Kidney epithelial cell (primary cell): ENCODE data around the gene WDR7. TPM values are rescaled to one million over a fixed set of nuclear protein-coding genes. Genes with fewer than 3 reads are reported as not detected.

Experiments used
- DNase-seq: peaks from one replicate; pipeline ENCODE4 v3.0.0-alpha.2; 2010; ENCODE audit warnings: low read depth
- H3K27me3 ChIP-seq: 2 replicates; pipeline ENCODE4 v1.6.0; 2011; ENCODE audit warnings: low read length; ENCODE audit not compliant: control insufficient read depth, insufficient read depth
- H3K36me3 ChIP-seq: 2 replicates; pipeline ENCODE4 v1.5.1; 2011; ENCODE audit warnings: low read length; ENCODE audit not compliant: control insufficient read depth, insufficient read depth
- H3K4me3 ChIP-seq: 2 replicates; pipeline ENCODE4 v1.5.1; 2011; ENCODE audit warnings: low read depth, mild to moderate bottlenecking, control low read depth, low read length
- CTCF ChIP-seq: IDR thresholded peaks from 2 replicates; pipeline ENCODE4 v1.5.1; 2011; ENCODE audit warnings: mild to moderate bottlenecking, moderate library complexity, low read length, control low read depth, inconsistent platforms; ENCODE audit not compliant: insufficient read depth, poor library complexity, severe bottlenecking
- total RNA-seq: library from RNA; depleted of rRNA; stranded (reverse); fragments of >200 nt; gene quantifications from 2 replicates; pipeline ENCODE4 v1.2.3, GENCODE V29; 2015

The WDR7 gene
- total RNA-seq, 1 donor from 2014 or later, result 8.7 TPM

GRCh38 chr18:56659111-56659510, 8.0 kb downstream of the WDR7 start:
- no peak for TF ChIP-seq CTCF
- Histone ChIP-seq H3K36me3 (no peaks in the 10 kb centered on the region), H3K27me3 (no peaks in the 10 kb centered on the region), H3K4me3 (no peak overlapping the region)
- DNase-seq, result no peak

GRCh38 chr18:56660655-56661054, 9.5 kb downstream of the WDR7 start:
- H3K36me3 ChIP-seq, result no peaks in the 10 kb centered on the region
- no peak for TF ChIP-seq CTCF
- DNase-seq, result no peak
- no peak overlapping the region for H3K4me3 ChIP-seq
- H3K27me3 ChIP-seq, result no peaks in the 10 kb centered on the region

- H3K27me3 ChIP-seq, result no peaks in the 10 kb centered on the region
- no peak for DNase-seq
- TF ChIP-seq CTCF, result no peak
- H3K4me3 ChIP-seq, result no peak overlapping the region
- no peaks in the 10 kb centered on the region for H3K36me3 ChIP-seq
These were observed 10.4 kb downstream of the WDR7 start for GRCh38 chr18:56661360-56662062.

GRCh38 chr18:56662063-56662408, 10.9 kb downstream of the WDR7 start:
- no peak overlapping the region for H3K4me3 ChIP-seq
- no peak for TF ChIP-seq CTCF

GRCh38 chr18:56662502-56662901, 11.3 kb downstream of the WDR7 start:
- no peak overlapping the region for H3K4me3 ChIP-seq
- no peak for TF ChIP-seq CTCF
- DNase-seq, result no peak
- H3K36me3 ChIP-seq, result no peaks in the 10 kb centered on the region
- H3K27me3 ChIP-seq, result no peaks in the 10 kb centered on the region

More at GRCh38 chr18:56662063-56662408, 10.9 kb downstream of the WDR7 start:
- no peak for DNase-seq
- H3K36me3 ChIP-seq, result no peaks in the 10 kb centered on the region
- no peaks in the 10 kb centered on the region for H3K27me3 ChIP-seq

- H3K27me3 ChIP-seq, result no peaks in the 10 kb centered on the region
- DNase-seq, result no peak
- no peak for TF ChIP-seq CTCF
- no peaks in the 10 kb centered on the region for H3K36me3 ChIP-seq
- H3K4me3 ChIP-seq, result no peak overlapping the region
These were observed 11.7 kb downstream of the WDR7 start for GRCh38 chr18:56662902-56663301.
